Measurements from ENCODE around the gene USP25.

DNA sequence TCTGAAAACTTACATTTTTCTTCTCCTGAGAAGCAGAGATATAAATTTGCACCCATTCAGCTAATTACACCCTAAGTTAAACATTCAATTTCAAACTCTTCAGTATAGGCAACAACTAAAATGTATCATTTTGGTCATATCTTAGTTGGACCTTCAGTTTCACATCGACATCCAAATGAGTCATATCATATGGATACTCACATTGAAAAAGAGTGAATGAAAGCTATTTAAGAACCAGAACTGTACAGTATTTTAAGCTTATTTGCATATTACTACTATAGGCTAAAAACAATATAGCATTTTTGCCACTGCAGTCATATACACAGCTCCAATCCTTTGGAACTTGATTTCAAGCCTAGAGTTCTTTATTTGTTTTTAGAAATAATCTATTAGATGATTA is 33.6 kb downstream of the USP25 start:
- no peak for TF ChIP-seq CTCF (conservative IDR thresholded peaks at IDR 0.05 in 1 of 2, IDR thresholded peaks at IDR 0.05 in 1 of 2; ENCODE audit: extremely low read depth in 1 of 2, insufficient read depth in 1 of 2, low read depth in 1 of 2, low read length in 2 of 2)
- TF ChIP-seq EZH2 (IDR thresholded peaks at IDR 0.05; ENCODE audit: borderline replicate concordance, low read length): no peak

Measured in mammary epithelial cell (primary cell).